Neural cell (in vitro differentiated cells): ENCODE measurements around the gene EYS.

Source experiments
- CTCF ChIP-seq: fragments of 450-650 bp; IDR thresholded peaks from 2 replicates; pipeline ENCODE4 v1.5.1; 2014; ENCODE audit warnings: antibody characterized with exemption, mild to moderate bottlenecking, moderate library complexity; ENCODE audit not compliant: poor library complexity, severe bottlenecking
- EP300 ChIP-seq: fragments of 450-650 bp; conservative IDR thresholded peaks from 2 replicates; pipeline ENCODE4 v1.6.1; 2014; ENCODE audit warnings: antibody characterized with exemption, mild to moderate bottlenecking, moderate library complexity; ENCODE audit not compliant: poor library complexity, severe bottlenecking
- EZH2 ChIP-seq: fragments of 200-600, 300-800 bp; shearing (Covaris generic), sonication (generic); IDR thresholded peaks from 2 replicates; pipeline ENCODE4 v1.6.1; 2014; ENCODE audit warnings: antibody characterized with exemption, low read length, borderline replicate concordance, mild to moderate bottlenecking; ENCODE audit not compliant: insufficient read depth, poor library complexity, severe bottlenecking
- MXI1 ChIP-seq: fragments of 450-650 bp; conservative IDR thresholded peaks from 2 replicates; pipeline ENCODE4 v1.6.1; 2014; ENCODE audit warnings: antibody characterized with exemption, mild to moderate bottlenecking; ENCODE audit not compliant: poor library complexity, severe bottlenecking
- POLR2AphosphoS5 ChIP-seq: IDR thresholded peaks from 2 replicates; pipeline ENCODE4 v1.6.1; 2012
- RAD21 ChIP-seq: fragments of 450-650 bp; conservative IDR thresholded peaks from 2 replicates; pipeline ENCODE4 v1.6.1; 2014; ENCODE audit warnings: antibody characterized with exemption, mild to moderate bottlenecking, moderate library complexity
- REST ChIP-seq: IDR thresholded peaks from 2 replicates; pipeline ENCODE4 v1.6.1; 2012; ENCODE audit warnings: borderline replicate concordance
- SMC3 ChIP-seq: fragments of 450-650 bp; conservative IDR thresholded peaks from 2 replicates; pipeline ENCODE4 v1.6.1; 2014; ENCODE audit warnings: antibody characterized with exemption, mild to moderate bottlenecking, moderate library complexity; ENCODE audit not compliant: poor library complexity
- TAF1 ChIP-seq: IDR thresholded peaks from 2 replicates; pipeline ENCODE4 v1.6.1; 2012; ENCODE audit warnings: low read depth

GRCh38 chr6:63732336-63732735, 1974.7 kb downstream of the EYS start:
- no peak for TF ChIP-seq CTCF
- TF ChIP-seq MXI1 = no peak
- no peak for TF ChIP-seq RAD21
- no peak for TF ChIP-seq EZH2
- no peak for TF ChIP-seq REST
- no peak for TF ChIP-seq POLR2AphosphoS5
- no peak for TF ChIP-seq TAF1
- TF ChIP-seq EP300 = no peak
- no peak for TF ChIP-seq SMC3
